T-helper 2 cell (primary cell): Measurements from ENCODE around the gene TNS4.

Experiments
- DNase-seq, 5 experiments: peaks; one replicate each; pipeline versions ENCODE4 v3.0.0 to v3.0.0-alpha.2; 2012 to 2022

TNS4 gene

GRCh38 chr17:40456396-40456951 is 44.9 kb downstream of the TNS4 start:
- DNase-seq, result no peak

DNA sequence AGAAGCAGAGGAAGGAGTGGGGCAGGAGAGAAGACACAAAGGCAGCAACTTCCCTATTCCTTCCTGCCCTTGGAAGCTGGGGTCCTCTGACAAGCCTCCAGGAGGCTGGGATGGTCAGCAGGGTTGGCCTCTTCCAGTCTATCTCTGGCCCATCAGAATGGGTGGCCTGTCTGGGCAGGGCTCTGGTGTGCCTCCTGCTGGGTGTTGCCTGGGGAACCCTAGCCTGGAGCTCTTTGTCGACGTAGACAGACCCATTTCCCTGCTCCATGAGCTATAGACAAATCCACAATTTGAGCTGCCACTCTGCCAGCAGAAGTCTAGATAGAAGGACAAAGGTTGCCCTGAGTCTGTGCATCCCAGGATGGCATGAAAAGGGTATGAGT is 46.8 kb downstream of the TNS4 start:
- no peak for DNase-seq

DNA sequence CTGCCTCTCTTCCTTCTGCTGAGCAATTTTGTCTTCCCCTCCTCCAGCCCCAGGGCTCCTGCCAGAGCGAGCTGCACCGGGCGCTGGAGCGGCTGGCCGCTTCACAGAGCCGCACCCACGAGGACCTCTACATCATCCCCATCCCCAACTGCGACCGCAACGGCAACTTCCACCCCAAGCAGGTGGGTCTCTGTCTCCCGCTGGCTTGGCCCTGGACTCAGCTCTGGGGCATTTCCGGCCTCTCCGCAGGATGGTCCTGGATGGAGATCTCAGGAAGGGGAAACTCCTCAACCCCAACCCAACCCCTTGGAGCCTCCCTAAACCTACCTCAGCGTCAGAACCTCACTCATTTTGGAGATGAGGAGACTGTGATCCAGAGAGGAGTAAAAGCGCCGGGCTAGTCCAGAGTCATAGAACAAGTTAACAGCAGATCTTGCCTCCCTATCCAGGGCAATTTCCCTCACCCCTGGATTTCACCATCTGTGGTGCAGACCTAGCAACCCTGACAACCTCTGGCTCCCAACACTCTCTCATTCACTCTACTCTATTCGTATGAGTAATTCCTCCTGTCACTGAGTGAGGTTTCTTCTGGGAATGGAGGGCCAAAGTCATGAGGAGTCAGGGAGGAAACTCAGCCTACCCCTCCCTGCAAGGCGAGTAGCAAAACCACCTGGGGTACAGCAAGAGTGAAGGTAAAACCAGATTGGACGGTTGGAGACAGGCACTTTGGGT is 47.4 kb downstream of the TNS4 start:
- DNase-seq, result no peak

DNA sequence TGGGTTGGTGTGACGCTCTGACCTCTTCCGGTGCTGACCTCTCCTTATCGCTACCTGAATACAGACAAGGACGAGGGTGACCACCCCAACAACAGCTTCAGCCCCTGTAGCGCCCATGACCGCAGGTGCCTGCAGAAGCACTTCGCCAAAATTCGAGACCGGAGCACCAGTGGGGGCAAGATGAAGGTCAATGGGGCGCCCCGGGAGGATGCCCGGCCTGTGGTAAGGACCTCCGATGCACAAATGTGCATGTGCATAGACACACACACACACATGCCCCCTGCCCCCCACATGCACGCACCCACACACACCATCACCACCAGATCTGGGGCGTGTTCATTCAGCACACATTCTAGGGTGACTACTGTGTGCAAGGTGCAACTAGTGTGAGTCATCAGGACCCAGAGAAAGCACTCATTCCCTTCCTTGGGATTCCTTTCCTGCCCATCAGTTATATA is 48.5 kb downstream of the TNS4 start:
- DNase-seq, result no peak

DNA sequence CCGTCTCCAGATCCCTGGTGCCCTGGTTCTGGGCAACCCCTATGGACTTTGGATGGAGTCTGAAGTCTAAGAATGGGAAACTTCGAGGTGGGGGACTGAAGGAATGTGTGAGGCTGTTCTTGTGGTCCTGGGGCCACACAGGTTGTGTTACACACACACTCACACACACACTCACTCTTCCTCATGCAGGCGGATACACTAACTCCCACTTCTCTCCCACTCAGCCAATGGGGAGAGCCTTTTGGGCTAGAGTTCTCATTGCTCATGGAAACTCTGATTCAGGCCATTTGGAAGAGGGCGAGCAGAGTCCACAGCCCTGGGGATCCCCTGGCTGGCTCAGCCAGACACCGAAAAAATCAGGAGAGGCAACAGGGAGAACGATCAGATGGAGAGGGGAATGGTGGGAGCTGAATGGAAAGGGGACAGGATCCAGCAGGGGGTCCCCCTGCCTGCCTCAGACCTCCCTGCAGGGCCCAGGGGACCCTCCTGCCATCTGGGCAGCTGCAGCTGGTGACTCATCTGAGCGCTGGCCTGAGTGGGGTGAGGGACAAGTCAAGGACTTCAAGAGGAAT is 49.1 kb downstream of the TNS4 start:
- DNase-seq, result no peak

GRCh38 chr17:40451420-40451819 is 50.0 kb downstream of the TNS4 start:
- DNase-seq, result no peak

DNA sequence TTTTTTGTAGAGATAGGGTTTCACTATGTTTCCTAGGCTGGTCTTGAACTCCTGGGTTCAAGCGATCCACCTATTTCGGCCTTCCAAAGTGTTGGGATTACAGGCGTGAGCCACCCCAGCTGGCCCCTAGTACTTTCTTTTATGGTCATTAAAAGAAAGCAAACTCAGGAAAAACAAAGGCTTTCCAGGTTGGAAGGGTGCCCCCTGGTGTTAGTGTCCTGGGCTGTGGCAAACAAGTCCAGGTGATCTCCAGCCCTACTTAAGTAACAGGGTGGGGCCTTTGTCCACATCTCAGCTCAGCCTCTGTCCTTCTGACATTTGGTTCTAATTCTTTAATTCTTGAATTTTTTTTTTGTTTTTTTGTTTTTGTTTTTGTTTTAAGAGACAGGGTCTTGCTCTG is 51.2 kb downstream of the TNS4 start:
- peak in 1 of 5 experiments; percentile 15 for DNase-seq

- no peak for DNase-seq
Observed at GRCh38 chr17:40448639-40449261, 52.7 kb downstream of the TNS4 start.

- no peak for DNase-seq
Observed at GRCh38 chr17:40448213-40448638, 53.2 kb downstream of the TNS4 start.

DNA sequence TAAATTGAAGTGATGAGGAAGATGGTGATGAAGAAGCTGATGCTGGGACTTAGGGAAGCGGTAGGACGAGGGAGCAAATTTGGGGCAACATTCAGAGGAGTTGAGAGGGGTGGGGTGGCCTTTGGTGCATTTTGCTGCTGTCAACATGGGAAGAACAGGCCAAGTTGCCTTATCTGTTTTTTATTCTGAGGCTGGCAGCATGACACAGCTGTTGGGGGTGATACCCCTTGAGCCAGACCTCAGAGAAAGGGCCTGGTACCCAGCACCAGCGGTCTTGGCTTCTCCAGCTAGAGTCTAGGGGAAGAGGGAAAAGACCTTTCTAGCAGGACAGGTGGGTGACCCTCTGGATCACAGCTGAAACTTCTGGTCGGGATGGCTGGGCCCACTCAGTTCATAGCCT is 53.6 kb downstream of the TNS4 start:
- DNase-seq, result no peak

DNA sequence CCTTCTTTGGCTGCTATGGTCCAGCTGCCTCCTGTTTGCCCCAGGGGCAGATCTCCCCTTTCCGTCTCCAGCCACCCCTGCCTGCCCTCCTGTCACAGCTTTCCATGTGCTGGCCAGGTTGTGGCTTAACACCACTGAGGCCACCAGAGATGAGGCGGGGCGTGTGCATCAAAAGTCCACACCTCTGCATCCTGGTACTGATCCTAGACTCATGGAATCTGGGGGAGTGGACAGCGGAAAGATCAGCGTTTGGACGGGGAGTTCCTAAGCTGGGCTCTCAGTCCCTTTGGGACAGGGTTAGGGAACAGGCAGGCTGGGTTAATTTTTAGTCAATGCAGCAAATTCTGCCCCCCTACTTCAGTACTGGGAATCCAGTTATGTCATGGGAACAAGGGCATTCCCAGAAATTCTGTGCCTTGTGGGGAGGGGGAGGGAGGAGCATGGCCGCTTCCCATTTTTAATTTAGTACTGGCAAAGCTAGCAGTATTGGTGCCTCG is 54.2 kb downstream of the TNS4 start:
- DNase-seq, result no peak

DNA sequence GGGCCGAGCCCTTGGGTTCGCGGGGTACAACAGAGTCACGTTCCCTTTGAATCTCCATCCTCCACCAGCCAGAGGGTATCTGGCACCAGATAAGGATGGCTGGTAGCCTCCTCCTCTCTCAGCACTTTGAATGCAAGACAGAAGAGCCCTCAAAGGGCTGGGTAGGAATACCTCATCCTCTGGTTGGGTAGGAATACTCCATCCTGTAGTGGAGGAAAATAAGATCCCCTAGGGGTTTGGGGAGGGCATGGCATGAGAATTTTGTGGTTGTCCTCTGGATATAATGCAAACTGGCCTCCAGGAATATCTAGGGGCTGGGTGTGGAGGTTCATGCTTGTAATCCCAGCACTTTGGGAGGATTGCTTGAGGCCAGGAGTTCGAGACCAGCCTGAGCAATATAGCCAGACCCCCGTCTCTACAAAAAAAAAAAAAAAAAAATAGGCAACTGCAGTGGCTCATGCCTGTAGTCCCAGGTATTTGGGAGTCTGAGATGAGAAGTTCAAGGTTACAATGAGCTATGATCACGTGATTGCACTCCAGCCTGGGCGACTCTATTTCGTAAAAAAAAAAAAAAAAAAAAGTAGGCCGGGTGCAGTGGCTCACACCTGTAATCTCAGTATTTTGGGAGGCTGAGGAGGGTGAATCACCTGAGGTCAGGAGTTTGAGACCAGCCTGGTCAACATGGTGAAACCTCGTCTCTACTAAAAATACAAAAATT is 55.5 kb downstream of the TNS4 start:
- DNase-seq, result no peak

DNA sequence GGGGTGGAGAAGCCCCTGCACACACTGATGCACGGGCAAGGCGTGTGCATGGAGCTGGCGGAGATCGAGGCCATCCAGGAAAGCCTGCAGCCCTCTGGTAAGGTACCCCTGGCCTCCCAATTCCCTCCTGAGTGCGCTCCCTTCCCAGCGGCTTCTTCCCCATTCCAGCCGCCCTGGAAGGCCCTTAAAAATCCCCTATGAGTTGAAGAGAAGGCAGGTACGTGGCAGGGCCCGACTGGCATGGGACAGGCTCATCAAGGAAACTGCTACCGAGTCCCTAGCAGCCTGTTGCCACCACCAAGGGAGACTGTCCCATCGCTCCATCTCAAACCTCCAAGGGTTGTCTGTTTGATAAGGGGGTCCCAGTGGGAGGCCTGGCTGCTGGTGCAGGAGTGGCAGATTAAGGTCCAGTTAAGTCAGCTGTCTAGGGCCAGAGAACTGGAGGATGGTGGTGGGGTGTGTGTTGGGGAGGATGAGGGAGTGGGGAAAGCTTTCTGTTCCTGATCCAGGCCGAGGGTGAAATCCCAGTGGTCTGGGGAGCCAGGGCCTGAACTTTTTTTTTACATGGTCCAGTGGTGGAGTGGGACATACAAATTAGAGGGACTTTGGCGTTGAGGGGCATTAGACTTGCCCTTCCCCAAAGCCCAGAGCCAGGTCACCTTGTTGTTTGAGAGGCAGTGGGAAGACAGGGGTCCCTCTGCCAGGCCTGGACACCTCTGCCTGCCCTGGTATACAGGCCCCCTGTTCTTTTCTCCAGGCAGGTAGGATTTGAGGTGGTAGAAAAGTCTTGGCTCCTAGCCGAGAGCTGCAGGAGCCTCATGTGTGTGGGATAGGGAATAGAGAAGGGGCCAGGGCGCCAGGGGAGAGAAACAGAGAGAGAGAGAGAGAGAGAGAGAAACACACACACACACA is 57.2 kb downstream of the TNS4 start:
- DNase-seq, result no peak

DNA sequence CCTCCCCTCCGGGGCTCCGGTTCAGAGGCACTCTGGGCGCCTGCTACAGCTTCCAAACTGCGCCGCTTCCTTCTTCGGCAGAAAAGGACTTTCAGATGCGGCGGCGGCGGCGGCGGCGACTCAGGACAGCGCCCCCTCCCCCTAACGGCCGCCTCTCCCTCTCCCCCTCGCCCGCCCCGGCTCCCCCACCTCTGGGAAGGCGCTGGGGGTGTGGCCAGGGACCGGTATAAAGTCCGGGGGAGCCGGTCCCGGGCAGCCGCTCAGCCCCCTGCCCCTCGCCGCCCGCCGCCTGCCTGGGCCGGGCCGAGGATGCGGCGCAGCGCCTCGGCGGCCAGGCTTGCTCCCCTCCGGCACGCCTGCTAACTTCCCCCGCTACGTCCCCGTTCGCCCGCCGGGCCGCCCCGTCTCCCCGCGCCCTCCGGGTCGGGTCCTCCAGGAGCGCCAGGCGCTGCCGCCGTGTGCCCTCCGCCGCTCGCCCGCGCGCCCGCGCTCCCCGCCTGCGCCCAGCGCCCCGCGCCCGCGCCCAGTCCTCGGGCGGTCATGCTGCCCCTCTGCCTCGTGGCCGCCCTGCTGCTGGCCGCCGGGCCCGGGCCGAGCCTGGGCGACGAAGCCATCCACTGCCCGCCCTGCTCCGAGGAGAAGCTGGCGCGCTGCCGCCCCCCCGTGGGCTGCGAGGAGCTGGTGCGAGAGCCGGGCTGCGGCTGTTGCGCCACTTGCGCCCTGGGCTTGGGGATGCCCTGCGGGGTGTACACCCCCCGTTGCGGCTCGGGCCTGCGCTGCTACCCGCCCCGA is 58.0 kb downstream of the TNS4 start, which contains the start of gene IGFBP4:
Gene IGFBP4 (plus strand): TSS at position 255 of the 792 bp plus-strand sequence. CDS start 286 bp downstream, at position 541.
- DNase-seq, result peak; percentile 39 to 79 (median 48)

DNA sequence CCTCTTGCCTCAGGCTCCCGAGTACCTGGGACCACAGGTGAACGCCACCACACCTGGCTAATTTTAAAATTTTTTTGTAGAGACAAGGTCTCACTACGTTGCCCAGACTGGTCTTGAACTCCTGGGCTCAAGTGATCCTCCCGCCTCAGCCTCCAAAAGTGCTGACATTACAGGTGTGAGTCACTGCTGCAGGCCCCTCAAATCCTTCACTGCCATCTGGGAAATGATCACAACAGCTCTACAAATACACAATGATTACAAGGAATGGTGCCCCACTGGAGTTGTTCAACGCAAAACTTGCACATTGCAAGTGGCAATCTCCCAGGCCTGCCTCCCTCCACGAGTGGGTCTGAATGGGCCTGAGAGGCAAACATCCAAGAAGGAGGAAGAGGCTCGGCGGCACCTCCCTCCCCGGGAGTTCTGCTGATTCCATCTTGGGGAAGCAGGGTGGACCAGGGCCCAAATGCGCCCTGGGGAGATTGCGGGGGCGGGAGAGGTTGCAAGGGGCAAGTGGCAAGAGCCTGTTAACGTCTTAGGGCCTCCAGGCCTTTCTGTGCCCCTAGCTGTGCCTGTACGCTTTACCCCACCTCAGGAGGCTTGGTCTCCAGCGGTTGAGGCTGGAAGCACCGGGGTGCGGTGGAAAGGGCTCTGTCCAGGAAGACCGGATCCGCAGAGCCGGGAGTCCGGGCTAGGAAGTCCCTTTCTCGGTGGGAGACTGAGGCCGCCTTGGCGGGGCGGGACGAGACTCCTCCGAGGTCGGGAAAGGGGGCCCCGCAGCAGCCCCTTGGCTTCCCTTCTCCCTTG is 58.8 kb downstream of the TNS4 start:
- DNase-seq, result no peak

GRCh38 chr17:40440166-40440565 is 61.3 kb downstream of the TNS4 start:
- DNase-seq, result no peak

DNA sequence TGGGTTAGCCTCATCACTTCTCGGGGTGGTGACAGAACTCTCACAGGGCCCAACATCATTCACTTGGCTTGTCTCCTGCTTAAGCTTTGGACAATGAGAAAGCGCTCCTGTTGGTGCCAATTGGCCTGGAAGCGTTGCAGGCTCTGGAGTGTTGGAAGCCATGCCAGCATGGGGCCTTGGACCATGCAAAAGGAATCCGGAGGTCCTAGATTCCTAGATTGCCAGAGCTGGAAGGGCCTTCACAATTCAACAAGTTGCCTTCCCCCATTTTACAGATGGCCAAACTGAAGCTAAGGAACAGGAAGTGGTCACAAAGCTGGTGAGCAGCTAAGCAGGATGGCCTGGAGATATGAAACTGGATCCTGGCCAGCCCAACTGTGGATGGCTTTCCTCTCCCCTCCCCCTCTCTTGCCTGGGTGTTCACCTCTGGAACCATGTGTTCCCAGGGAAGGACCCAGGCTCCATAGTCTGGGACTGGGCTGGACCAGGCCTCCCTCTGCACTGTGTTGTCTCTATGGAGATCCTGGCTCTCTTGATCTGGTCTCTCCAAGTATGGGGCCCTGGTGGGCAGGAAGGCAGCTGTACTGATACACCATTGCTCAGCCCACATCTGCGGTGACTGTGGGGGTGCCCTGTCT is 64.2 kb downstream of the TNS4 start:
- no peak for DNase-seq

- no peak for DNase-seq
Observed at GRCh38 chr17:40436636-40437035, 64.8 kb downstream of the TNS4 start.
